D721Med (cell line): ENCODE data around the gene PRDX3.

Source experiments
- DNase-seq: peaks from one replicate; pipeline ENCODE4 v3.0.0; 2011; ENCODE audit warnings: low spot score; ENCODE audit not compliant: insufficient read length
- FAIRE-seq: peaks from 2 replicates; lab custom pipeline; 2011; peaks lifted over from hg19 to GRCh38; lab: Jason Lieb, UNC
- TF ChIP-seq, protein P1 (sequence below): IDR thresholded peaks from 2 replicates; pipeline ENCODE4 v1.5.1; 2012; ENCODE audit warnings: mild to moderate bottlenecking, control low read depth; ENCODE audit not compliant: insufficient read depth; ENCODE audit errors: missing control alignments

PRDX3 gene

DNA sequence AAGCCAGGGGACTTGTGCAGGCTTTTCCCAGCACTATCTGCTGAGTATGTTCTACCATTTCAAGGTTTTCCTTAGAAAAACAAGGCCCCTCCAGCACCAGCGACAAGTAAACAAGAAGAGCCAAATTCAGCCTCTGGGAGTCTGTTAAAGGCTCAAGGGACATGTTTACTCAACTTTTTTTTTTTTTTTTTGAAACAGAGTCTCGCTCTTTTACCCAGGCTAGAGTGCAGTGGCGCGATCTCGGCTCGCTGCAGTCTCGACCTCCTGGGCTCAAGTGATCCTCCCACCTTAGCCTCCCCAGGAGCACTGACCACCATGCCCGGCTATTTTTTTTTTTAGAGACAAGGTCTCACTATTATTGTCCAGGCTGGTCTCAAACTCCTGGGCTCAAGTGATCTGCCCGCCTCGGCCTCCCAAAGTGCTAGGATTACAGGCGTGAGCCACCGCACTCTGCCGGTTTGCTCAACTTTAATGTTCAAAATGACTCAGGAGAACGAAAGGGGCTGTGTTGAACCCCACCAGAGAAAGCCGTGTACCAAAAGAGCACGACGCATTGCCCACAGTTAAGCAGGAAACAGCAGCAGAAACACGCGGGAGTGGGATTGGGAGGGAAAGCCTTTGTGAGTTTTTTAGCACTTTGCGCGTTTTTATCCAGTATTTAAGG is 772 bp downstream of the PRDX3 start:
- FAIRE-seq (no peak), DNase-seq (no peak)
- TF ChIP-seq, protein P1, sequence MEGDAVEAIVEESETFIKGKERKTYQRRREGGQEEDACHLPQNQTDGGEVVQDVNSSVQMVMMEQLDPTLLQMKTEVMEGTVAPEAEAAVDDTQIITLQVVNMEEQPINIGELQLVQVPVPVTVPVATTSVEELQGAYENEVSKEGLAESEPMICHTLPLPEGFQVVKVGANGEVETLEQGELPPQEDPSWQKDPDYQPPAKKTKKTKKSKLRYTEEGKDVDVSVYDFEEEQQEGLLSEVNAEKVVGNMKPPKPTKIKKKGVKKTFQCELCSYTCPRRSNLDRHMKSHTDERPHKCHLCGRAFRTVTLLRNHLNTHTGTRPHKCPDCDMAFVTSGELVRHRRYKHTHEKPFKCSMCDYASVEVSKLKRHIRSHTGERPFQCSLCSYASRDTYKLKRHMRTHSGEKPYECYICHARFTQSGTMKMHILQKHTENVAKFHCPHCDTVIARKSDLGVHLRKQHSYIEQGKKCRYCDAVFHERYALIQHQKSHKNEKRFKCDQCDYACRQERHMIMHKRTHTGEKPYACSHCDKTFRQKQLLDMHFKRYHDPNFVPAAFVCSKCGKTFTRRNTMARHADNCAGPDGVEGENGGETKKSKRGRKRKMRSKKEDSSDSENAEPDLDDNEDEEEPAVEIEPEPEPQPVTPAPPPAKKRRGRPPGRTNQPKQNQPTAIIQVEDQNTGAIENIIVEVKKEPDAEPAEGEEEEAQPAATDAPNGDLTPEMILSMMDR = no peak

- DNase-seq = no peak
- no peak for FAIRE-seq
- TF ChIP-seq, protein P1 = no peak
These were observed 2.4 kb downstream of the PRDX3 start for GRCh38 chr10:119176166-119176565.

- FAIRE-seq (no peak), DNase-seq (no peak)
- TF ChIP-seq, protein P1 = no peak
These were observed 4.5 kb downstream of the PRDX3 start for GRCh38 chr10:119174109-119174508.

- DNase-seq (no peak), FAIRE-seq (no peak)
- TF ChIP-seq, protein P1 = no peak
These were observed 11.6 kb downstream of the PRDX3 start for GRCh38 chr10:119167041-119167440.

DNA sequence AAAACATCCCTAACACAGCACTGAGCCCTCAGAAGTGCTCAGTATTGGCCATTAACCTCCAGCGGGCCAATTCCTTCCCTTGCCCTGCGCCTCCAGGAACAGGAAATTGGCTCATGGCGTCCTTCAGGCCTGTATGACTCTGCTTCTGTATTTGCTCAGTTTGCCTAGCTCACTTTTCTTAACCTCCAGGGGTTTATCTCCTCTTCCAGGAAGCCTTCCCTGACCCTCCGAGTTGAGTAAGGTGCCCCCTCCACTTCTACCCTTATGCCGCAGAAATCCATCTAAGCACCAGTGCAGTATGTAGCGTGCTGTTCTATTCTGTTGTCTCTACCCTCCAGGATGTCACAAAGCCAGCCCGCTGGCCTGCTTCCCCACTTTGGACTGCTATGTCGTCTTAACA is 12.0 kb downstream of the PRDX3 start:
- FAIRE-seq = no peak
- DNase-seq = no peak
- TF ChIP-seq, protein P1 = no peak

- TF ChIP-seq, protein P1 = no peak
- DNase-seq (no peak), FAIRE-seq (no peak)
These were observed 12.5 kb downstream of the PRDX3 start for GRCh38 chr10:119166118-119166500.
